ENCODE measurements around the gene PARM1. TPM values are rescaled to one million over a fixed set of nuclear protein-coding genes. Genes with fewer than 3 reads are reported as not detected.

PARM1 gene
- total RNA-seq, 1 donor from 2014 or later = 22.4 TPM

DNA sequence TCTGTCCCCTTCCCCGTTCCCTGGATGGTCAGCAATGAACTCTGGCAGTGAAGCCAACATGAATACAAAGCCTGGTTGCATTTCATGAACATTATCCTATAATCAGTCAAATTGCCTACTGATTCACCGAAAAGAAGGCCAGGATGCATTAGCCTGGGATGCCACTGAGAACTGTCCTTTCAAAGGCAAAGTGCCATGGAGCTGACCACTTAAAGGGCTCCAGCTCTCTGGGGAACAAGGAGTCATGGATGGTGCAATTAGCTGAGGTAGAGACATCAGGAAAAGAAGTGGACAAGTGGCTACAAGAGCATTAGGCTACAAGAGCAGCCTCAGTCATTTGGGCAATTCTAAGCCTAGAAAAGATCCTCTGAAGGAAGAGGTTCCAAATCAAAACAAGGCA, 69.0 kb downstream of the PARM1 start:
- Mint-ChIP-seq H3K4me3 (no peak overlapping the region), H3K36me3 (no peaks in the 10 kb centered on the region), H3K27ac (no peak overlapping the region), H3K4me1 (ENCODE audit: unreplicated experiment) (no peaks in the 10 kb centered on the region), H3K27me3 (no peaks in the 10 kb centered on the region), H3K9me3 (no peaks in the 10 kb centered on the region)
- no peak for DNase-seq (ENCODE audit: extremely low spot score, unreplicated experiment)
- no peak for TF ChIP-seq CTCF (conservative IDR thresholded peaks at IDR 0.05)

GRCh38 chr4:75002381-75002780, 69.5 kb downstream of the PARM1 start:
- Mint-ChIP-seq H3K4me3 (no peak overlapping the region), H3K27ac (no peak overlapping the region), H3K36me3 (no peaks in the 10 kb centered on the region), H3K9me3 (no peaks in the 10 kb centered on the region), H3K4me1 (ENCODE audit: unreplicated experiment) (no peaks in the 10 kb centered on the region), H3K27me3 (no peaks in the 10 kb centered on the region)
- no peak for TF ChIP-seq CTCF (conservative IDR thresholded peaks at IDR 0.05)
- DNase-seq (ENCODE audit: extremely low spot score, unreplicated experiment) = no peak

DNA sequence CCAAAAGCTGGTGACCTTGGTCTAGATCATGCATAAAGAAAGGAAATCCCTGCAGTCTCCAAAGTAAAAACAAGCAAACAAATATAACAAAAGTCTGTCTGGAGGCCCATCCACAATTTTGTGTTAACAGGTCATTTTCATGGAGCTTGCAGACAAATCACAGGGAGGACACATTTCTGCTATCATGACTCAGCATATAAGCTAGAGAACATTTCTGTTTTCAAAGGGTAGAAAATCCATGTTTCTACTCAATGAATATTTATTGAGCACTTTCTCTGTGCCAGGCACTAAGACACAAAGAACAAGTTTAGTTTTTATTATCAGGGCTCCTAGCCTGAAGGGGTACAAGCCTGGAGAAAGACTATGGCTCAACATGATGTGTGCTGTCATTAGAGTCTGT, 71.1 kb downstream of the PARM1 start:
- TF ChIP-seq CTCF (conservative IDR thresholded peaks at IDR 0.05) = no peak
- no peaks in the 10 kb centered on the region for H3K36me3 Mint-ChIP-seq
- H3K4me3 Mint-ChIP-seq = no peak overlapping the region
- peaks cover 4% of the 10 kb centered on the region for H3K9me3 Mint-ChIP-seq
- no peak overlapping the region for H3K27ac Mint-ChIP-seq
- H3K27me3 Mint-ChIP-seq = no peaks in the 10 kb centered on the region
- H3K4me1 Mint-ChIP-seq (ENCODE audit: unreplicated experiment) = no peaks in the 10 kb centered on the region
- DNase-seq (ENCODE audit: extremely low spot score, unreplicated experiment) = no peak

- H3K4me1 Mint-ChIP-seq (ENCODE audit: unreplicated experiment) = no peaks in the 10 kb centered on the region
- no peak overlapping the region for H3K27ac Mint-ChIP-seq
- no peak for TF ChIP-seq CTCF (conservative IDR thresholded peaks at IDR 0.05)
- H3K4me3 Mint-ChIP-seq = no peak overlapping the region
- H3K36me3 Mint-ChIP-seq = no peaks in the 10 kb centered on the region
- no peak for DNase-seq (ENCODE audit: extremely low spot score, unreplicated experiment)
- H3K9me3 Mint-ChIP-seq = peaks cover 4% of the 10 kb centered on the region
- H3K27me3 Mint-ChIP-seq = no peaks in the 10 kb centered on the region
Observed at GRCh38 chr4:75004755-75005668, 72.1 kb downstream of the PARM1 start.

DNA sequence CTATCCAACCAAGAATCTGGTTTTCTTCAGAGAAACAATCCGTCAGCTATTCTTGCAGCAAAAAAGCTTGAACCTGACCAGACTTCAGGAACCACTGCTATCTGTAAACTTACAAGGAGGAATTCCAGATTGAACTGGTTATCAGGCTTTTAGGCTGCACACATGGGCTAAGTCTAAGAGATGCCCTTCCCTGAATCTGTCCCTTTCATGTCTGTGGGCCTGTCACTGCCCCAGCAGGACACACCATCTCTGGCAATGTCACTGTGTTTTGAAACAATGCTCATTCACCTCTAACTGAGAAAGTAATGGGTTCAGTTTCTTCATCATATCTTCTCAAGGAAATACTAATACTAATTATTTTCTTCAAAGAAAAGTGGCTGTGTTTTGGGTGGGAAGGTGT, 72.8 kb downstream of the PARM1 start:
- TF ChIP-seq CTCF (conservative IDR thresholded peaks at IDR 0.05) = no peak
- H3K4me1 Mint-ChIP-seq (ENCODE audit: unreplicated experiment) = no peaks in the 10 kb centered on the region
- peaks cover 4% of the 10 kb centered on the region for H3K9me3 Mint-ChIP-seq
- H3K4me3 Mint-ChIP-seq = no peak overlapping the region
- no peak for DNase-seq (ENCODE audit: extremely low spot score, unreplicated experiment)
- H3K27me3 Mint-ChIP-seq = no peaks in the 10 kb centered on the region
- no peaks in the 10 kb centered on the region for H3K36me3 Mint-ChIP-seq
- no peak overlapping the region for H3K27ac Mint-ChIP-seq
